ENCODE measurements around the gene TCF21. TPM values are rescaled to one million over a fixed set of nuclear protein-coding genes. Genes with fewer than 3 reads are reported as not detected.

The TCF21 gene
- total and polyA plus RNA-seq, 10 of the 15 experiments (the other 5 are each of a cell fraction or from before 2014, with no cell fraction given) = 0.08 TPM; not detected in 9

- POLR2A ChIA-PET = no interaction called here
- CTCF ChIA-PET = no interaction called here
Observed at GRCh38 chr6:133854364-133855275, 34.3 kb upstream of the TCF21 start.

More at GRCh38 chr6:133854364-133855275, 34.3 kb upstream of the TCF21 start:
- no peaks in the 10 kb centered on the region for H3K79me2 ChIP-seq (ENCODE audit: control insufficient read depth, insufficient read depth, low read length)
- H3K36me3 ChIP-seq (ENCODE audit: control insufficient read depth in 2 of 2, insufficient read depth in 2 of 2, low read length in 1 of 2) = no peaks in the 10 kb centered on the region
- H4K20me1 ChIP-seq (ENCODE audit: control insufficient read depth, insufficient read depth) = no peaks in the 10 kb centered on the region
- WGBS (ENCODE audit: insufficient coverage, insufficient replicate concordance, low lambda C conversion rate, missing lambda C conversion rate) = 13% methylated on average over 40 of the region's 40 CpGs
- SMC1A ChIA-PET (ENCODE audit: uncharacterized antibody, unreplicated experiment) = no interaction called here
- DNase-seq (ENCODE audit: low read depth, low spot score) (no peak), ATAC-seq (peak; percentile 42), FAIRE-seq (no peak)
- in situ Hi-C loops (cut with MboI) (no loop called here), intact Hi-C loops (cut with micrococcal nuclease; ENCODE audit: unreplicated experiment) (no loop called here)
- no peaks in the 10 kb centered on the region for H3K4me1 ChIP-seq (ENCODE audit: control insufficient read depth, insufficient read depth, low read length)
- H3K4me3 ChIP-seq = no peak overlapping the region
- no TSS peak for BruUV-seq (replicated peaks)
- peaks cover 6 to 11% of the 10 kb centered on the region in 2 experiments for H3K27me3 ChIP-seq (replicated peaks in 1 of 2; ENCODE audit: control insufficient read depth in 2 of 2, insufficient read depth in 2 of 2, low read length in 1 of 2)
- RAD21 ChIA-PET (ENCODE audit: unreplicated experiment) = no interaction called here
- H3K4me2 ChIP-seq (ENCODE audit: control insufficient read depth, insufficient read depth) = no peak overlapping the region
- TF ChIP-seq ZBTB11 (CRISPR knock-in tag; IDR thresholded peaks at IDR 0.05) (no peak), SUZ12 (IDR thresholded peaks at IDR 0.05; ENCODE audit: unreplicated experiment) (peak; percentile 24), IKZF1 (conservative IDR thresholded peaks at IDR 0.05) (no peak)
- H3K27ac ChIP-seq (ENCODE audit: control insufficient read depth, insufficient read depth) = no peak overlapping the region
- no peaks in the 10 kb centered on the region for H3K9me3 ChIP-seq (replicated peaks; ENCODE audit: control insufficient read depth, insufficient read depth, low read length)
- H2AFZ ChIP-seq (ENCODE audit: control insufficient read depth, low read depth, low read length) = no peak overlapping the region
- no peak overlapping the region for H3K9ac ChIP-seq (ENCODE audit: control insufficient read depth, insufficient read depth, low read length)

All from GM12878 (cell line).